Effector memory CD4-positive, alpha-beta T cell (primary cell): ENCODE data around the gene GALNT15.

Source experiments
- DNase-seq, 3 donors: peaks; one replicate each; pipeline ENCODE4 v3.0.0-alpha.2; 2020
- H3K27ac ChIP-seq: 2 replicates; pipeline ENCODE4 v1.7.0; 2013; ENCODE audit warnings: mild to moderate bottlenecking, low read length, moderate library complexity; ENCODE audit not compliant: insufficient read depth, poor library complexity, severe bottlenecking
- H3K27me3 ChIP-seq: replicated peaks from 2 replicates; pipeline ENCODE4 v1.7.0; 2013; ENCODE audit warnings: mild to moderate bottlenecking, low read length; ENCODE audit not compliant: insufficient read depth, control insufficient read depth, poor library complexity, severe bottlenecking
- H3K36me3 ChIP-seq: 2 replicates; pipeline ENCODE4 v1.7.0; 2013; ENCODE audit warnings: mild to moderate bottlenecking, low read length, moderate library complexity; ENCODE audit not compliant: control insufficient read depth, insufficient read depth
- H3K4me1 ChIP-seq: 2 replicates; pipeline ENCODE4 v1.7.0; 2013; ENCODE audit warnings: low read length, mild to moderate bottlenecking; ENCODE audit not compliant: control insufficient read depth, insufficient read depth, poor library complexity, severe bottlenecking
- H3K4me3 ChIP-seq: 2 replicates; pipeline ENCODE4 v1.7.0; 2013; ENCODE audit warnings: low read length, low read depth, mild to moderate bottlenecking; ENCODE audit not compliant: insufficient read depth, poor library complexity, severe bottlenecking
- H3K9me3 ChIP-seq: 2 replicates; pipeline ENCODE4 v1.7.0; 2013; ENCODE audit warnings: mild to moderate bottlenecking, low read length, moderate library complexity; ENCODE audit not compliant: control insufficient read depth

GALNT15 gene

GRCh38 chr3:16200411-16200810, 25.9 kb downstream of the GALNT15 start:
- H3K27me3 ChIP-seq = no peaks in the 10 kb centered on the region
- no peaks in the 10 kb centered on the region for H3K4me1 ChIP-seq
- no peak overlapping the region for H3K27ac ChIP-seq
- H3K4me3 ChIP-seq = no peak overlapping the region
- no peaks in the 10 kb centered on the region for H3K9me3 ChIP-seq
- H3K36me3 ChIP-seq = no peaks in the 10 kb centered on the region
- no peak for DNase-seq

DNA sequence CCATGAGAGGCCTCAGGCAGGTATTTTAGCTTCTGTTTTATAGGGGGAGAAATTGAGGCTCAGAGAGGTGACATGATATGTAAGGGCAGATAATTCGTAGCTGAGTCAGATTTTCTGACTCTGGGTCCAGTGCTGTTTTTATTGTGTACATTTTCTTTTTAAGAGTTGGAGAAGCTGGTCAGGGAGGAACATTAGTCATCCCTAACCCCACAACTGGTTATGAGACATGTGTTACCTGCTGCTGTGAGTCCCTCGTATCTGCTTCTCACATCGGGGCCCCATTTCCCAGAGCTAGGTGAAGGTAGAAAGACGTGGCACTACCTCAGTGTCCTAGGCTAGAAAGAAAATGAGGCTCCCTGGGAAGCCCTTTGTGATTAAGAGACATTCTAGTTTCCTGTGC, 28.6 kb downstream of the GALNT15 start:
- no peak for DNase-seq
- no peaks in the 10 kb centered on the region for H3K27me3 ChIP-seq
- no peak overlapping the region for H3K27ac ChIP-seq
- no peak overlapping the region for H3K4me3 ChIP-seq
- H3K9me3 ChIP-seq = no peaks in the 10 kb centered on the region
- no peaks in the 10 kb centered on the region for H3K36me3 ChIP-seq
- H3K4me1 ChIP-seq = no peaks in the 10 kb centered on the region

GRCh38 chr3:16203671-16204629, 29.5 kb downstream of the GALNT15 start:
- no peak for DNase-seq
- Histone ChIP-seq H3K4me3 (no peak overlapping the region), H3K27me3 (no peaks in the 10 kb centered on the region), H3K27ac (no peak overlapping the region), H3K9me3 (no peaks in the 10 kb centered on the region), H3K4me1 (no peaks in the 10 kb centered on the region), H3K36me3 (no peaks in the 10 kb centered on the region)

DNA sequence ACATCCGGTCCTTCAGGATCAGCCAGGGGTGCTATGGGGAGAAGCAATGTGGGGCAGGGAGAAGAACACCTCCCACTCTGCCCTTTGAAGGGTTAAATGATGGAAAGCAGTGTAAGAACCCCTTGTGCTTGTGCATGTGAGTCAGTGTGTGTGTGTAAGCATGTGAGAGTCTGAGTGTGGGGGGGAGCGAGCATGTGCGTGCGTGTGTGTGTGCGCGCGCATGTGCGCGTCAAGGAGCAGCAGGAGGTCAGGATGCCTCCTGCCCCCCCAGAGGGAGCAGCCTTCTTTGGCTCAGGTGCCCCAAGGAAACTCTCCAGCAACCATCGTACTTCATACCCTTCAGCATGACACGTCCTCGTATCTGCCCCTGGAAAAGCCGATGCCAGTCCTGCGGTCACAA, 30.3 kb downstream of the GALNT15 start:
- H3K4me1 ChIP-seq = no peaks in the 10 kb centered on the region
- DNase-seq = no peak
- H3K9me3 ChIP-seq = no peaks in the 10 kb centered on the region
- H3K27me3 ChIP-seq = no peaks in the 10 kb centered on the region
- no peak overlapping the region for H3K27ac ChIP-seq
- no peak overlapping the region for H3K4me3 ChIP-seq
- no peaks in the 10 kb centered on the region for H3K36me3 ChIP-seq

DNA sequence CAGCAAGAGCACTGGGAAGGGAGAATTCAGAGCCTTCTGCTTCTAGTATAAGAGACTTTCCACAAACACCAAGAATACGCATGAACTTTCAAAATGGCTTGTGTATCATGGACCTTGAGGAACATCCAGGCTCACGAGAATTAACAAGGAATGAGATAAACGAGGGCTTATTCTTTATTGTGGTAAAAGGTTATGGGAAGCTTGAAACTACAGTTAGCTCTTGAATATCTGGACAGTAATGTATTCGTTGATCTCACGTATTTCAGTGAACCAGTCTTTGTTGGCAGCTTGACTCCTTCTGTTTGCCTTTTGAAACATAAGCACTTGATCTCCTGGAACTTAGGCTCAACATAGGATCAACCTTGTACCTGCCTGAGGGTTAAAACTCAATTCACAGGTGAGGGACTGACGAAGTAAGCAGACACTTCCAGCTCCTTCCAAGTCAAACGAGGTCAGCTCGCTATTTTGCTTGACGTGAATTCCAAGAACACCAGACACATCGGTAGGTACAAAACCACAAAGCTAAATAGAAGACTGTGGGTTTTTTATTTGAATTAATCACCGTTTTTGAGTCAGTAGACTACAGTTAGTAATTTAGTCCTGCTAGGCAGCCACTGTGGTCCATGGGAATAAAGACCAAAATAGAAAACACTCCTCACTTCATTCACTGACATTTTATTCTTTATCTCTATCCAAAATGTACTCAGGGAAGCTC, 30.8 kb downstream of the GALNT15 start:
- DNase-seq = no peak
- Histone ChIP-seq H3K36me3 (no peaks in the 10 kb centered on the region), H3K4me1 (no peaks in the 10 kb centered on the region), H3K27ac (no peak overlapping the region), H3K27me3 (no peaks in the 10 kb centered on the region), H3K4me3 (no peak overlapping the region), H3K9me3 (no peaks in the 10 kb centered on the region)

DNA sequence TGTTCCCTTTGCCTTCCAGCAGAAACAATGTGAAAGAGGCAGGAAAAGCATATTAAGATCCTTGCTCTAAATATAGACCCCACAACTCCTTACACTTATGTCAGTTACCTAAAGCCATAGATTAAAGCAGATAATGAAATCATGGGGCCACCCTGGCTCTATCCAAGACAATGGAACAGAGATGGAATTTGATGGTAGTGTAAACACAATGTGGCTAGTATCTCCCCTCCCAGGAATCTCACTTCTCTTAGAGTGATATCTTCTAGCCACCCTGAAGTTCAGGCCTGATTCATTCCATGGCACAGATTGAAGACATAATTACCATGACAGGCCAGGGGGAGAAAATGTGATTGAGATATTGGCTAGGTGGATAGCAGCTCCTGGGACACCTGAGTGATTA, 32.6 kb downstream of the GALNT15 start:
- Histone ChIP-seq H3K27ac (no peak overlapping the region), H3K4me1 (no peaks in the 10 kb centered on the region), H3K9me3 (no peaks in the 10 kb centered on the region), H3K4me3 (no peak overlapping the region), H3K36me3 (no peaks in the 10 kb centered on the region), H3K27me3 (no peaks in the 10 kb centered on the region)
- DNase-seq = no peak

GRCh38 chr3:16211176-16211904, 36.9 kb downstream of the GALNT15 start:
- no peaks in the 10 kb centered on the region for H3K27me3 ChIP-seq
- no peak overlapping the region for H3K27ac ChIP-seq
- no peak for DNase-seq
- H3K36me3 ChIP-seq = no peaks in the 10 kb centered on the region
- no peak overlapping the region for H3K4me3 ChIP-seq
- H3K4me1 ChIP-seq = no peaks in the 10 kb centered on the region
- no peaks in the 10 kb centered on the region for H3K9me3 ChIP-seq

DNA sequence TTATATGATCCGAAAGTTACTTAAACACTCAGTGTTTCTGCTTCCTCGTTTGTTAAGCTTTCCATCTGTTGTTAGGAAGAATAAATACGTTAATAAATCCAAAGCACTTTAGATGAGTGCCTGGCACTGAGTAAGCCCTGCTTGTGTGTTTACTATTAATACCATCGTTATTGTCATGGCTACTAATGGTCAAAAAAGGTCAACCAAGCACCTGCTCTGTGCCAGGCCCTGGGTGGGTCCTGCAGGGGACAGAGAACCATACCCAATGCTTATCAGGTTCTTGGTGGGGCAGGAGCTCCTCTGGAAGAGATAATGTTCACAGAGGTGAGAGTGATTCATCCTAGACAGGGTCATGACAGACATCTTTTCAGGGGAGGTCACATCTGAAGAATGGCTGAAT, 39.9 kb downstream of the GALNT15 start:
- no peak for DNase-seq
- H3K4me3 ChIP-seq = no peak overlapping the region
- H3K27ac ChIP-seq = no peak overlapping the region
- no peaks in the 10 kb centered on the region for H3K4me1 ChIP-seq
- no peaks in the 10 kb centered on the region for H3K9me3 ChIP-seq
- no peaks in the 10 kb centered on the region for H3K36me3 ChIP-seq
- no peaks in the 10 kb centered on the region for H3K27me3 ChIP-seq

- no peak for DNase-seq
- Histone ChIP-seq H3K4me1 (no peaks in the 10 kb centered on the region), H3K27ac (no peak overlapping the region)
Measured at GRCh38 chr3:16216373-16216935, 42.0 kb downstream of the GALNT15 start.

More at GRCh38 chr3:16216373-16216935, 42.0 kb downstream of the GALNT15 start:
- no peak overlapping the region for H3K4me3 ChIP-seq
- no peaks in the 10 kb centered on the region for H3K36me3 ChIP-seq
- H3K9me3 ChIP-seq = no peaks in the 10 kb centered on the region
- H3K27me3 ChIP-seq = no peaks in the 10 kb centered on the region
